HG03457 (cell line): ENCODE measurements around the gene ETFDH.
"Not testable (repeated sequence)": the region's sequence is repeated elsewhere in the genome, so short reads cannot be mapped to it uniquely, and the experiment has no call there.

ENCODE experiments used
- ATAC-seq: cut with Tn5 transposase; IDR thresholded peaks from one replicate; pipeline ENCODE4 v1.9.1; 2021; ENCODE audit warnings: moderate number of reproducible peaks; ENCODE audit not compliant: unreplicated experiment

ETFDH gene

GRCh38 chr4:158676076-158676475 lies 4.0 kb downstream of the ETFDH start:
- ATAC-seq = no peak

GRCh38 chr4:158678767-158679166 lies 6.7 kb downstream of the ETFDH start:
- no peak for ATAC-seq

GRCh38 chr4:158681629-158682028 lies 9.5 kb downstream of the ETFDH start:
- ATAC-seq = no peak

GRCh38 chr4:158682066-158682465 lies 10.0 kb downstream of the ETFDH start:
- ATAC-seq = no peak

GRCh38 chr4:158688813-158689212 lies 16.7 kb downstream of the ETFDH start:
- no peak for ATAC-seq

- ATAC-seq = no peak
Observed at GRCh38 chr4:158704274-158704673, 32.2 kb downstream of the ETFDH start.

GRCh38 chr4:158710814-158711213 lies 38.7 kb downstream of the ETFDH start:
- no peak for ATAC-seq

GRCh38 chr4:158712622-158713021 lies 40.5 kb downstream of the ETFDH start:
- ATAC-seq = not testable (repeated sequence)

- ATAC-seq = no peak
Observed at GRCh38 chr4:158714937-158715336, 42.8 kb downstream of the ETFDH start.

GRCh38 chr4:158715802-158716201 lies 43.7 kb downstream of the ETFDH start:
- ATAC-seq = no peak

GRCh38 chr4:158721680-158722079 lies 49.6 kb downstream of the ETFDH start:
- ATAC-seq = no peak

GRCh38 chr4:158722291-158722916 lies 50.3 kb downstream of the ETFDH start:
- ATAC-seq = peak; percentile 6

- ATAC-seq = peak; percentile 95
Observed at GRCh38 chr4:158722917-158723793, 51.1 kb downstream of the ETFDH start, which contains the start of gene PPID. TSS of gene PPID (minus strand) at chr4:158723396. CDS start at chr4:158723288, 108 bp downstream.

GRCh38 chr4:158724637-158725036 lies 52.5 kb downstream of the ETFDH start:
- no peak for ATAC-seq

- no peak for ATAC-seq
Observed at GRCh38 chr4:158726633-158727032, 54.5 kb downstream of the ETFDH start.

- ATAC-seq = no peak
Observed at GRCh38 chr4:158728236-158728635, 56.1 kb downstream of the ETFDH start.

GRCh38 chr4:158729716-158730559 lies 57.8 kb downstream of the ETFDH start:
- peak; percentile 69 for ATAC-seq

- no peak for ATAC-seq
Observed at GRCh38 chr4:158738866-158739265, 66.8 kb downstream of the ETFDH start.

- ATAC-seq = no peak
Observed at GRCh38 chr4:158739600-158739999, 67.5 kb downstream of the ETFDH start.

GRCh38 chr4:158741326-158742021 lies 69.4 kb downstream of the ETFDH start:
- no peak for ATAC-seq

- not testable (repeated sequence) for ATAC-seq
Observed at GRCh38 chr4:158746537-158746936, 74.4 kb downstream of the ETFDH start.
